EL (cell line): ENCODE measurements around the gene FOXP3.

Experiments used
- DNase-seq: peaks from one replicate; pipeline ENCODE4 v3.0.0-alpha.2; 2016

Gene FOXP3

GRCh38 chrX:49212861-49213260 is 51.6 kb downstream of the FOXP3 start:
- DNase-seq, result no peak

DNA sequence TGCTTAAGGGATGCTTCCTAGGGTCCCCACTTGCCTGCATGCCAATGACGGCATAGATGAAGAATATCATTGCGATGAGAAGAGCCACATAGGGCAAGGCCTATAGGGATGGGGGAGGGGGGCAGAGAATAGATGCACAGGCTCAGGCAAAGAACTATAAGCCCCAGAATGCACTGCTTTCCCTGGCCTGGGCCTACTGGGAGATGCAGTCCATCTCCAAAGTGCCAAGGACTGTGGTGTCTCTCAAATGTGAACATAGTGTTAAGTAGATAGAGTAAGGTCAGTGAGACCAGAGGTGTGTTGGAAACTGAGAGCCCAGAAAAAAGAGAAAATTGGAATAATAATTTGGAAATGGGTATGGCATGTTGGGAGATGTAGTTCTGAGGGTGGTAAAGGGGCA is 52.3 kb downstream of the FOXP3 start:
- DNase-seq, result no peak

- DNase-seq, result no peak
Observed at GRCh38 chrX:49211074-49211473, 53.4 kb downstream of the FOXP3 start.

GRCh38 chrX:49210406-49210805 is 54.1 kb downstream of the FOXP3 start:
- no peak for DNase-seq

DNA sequence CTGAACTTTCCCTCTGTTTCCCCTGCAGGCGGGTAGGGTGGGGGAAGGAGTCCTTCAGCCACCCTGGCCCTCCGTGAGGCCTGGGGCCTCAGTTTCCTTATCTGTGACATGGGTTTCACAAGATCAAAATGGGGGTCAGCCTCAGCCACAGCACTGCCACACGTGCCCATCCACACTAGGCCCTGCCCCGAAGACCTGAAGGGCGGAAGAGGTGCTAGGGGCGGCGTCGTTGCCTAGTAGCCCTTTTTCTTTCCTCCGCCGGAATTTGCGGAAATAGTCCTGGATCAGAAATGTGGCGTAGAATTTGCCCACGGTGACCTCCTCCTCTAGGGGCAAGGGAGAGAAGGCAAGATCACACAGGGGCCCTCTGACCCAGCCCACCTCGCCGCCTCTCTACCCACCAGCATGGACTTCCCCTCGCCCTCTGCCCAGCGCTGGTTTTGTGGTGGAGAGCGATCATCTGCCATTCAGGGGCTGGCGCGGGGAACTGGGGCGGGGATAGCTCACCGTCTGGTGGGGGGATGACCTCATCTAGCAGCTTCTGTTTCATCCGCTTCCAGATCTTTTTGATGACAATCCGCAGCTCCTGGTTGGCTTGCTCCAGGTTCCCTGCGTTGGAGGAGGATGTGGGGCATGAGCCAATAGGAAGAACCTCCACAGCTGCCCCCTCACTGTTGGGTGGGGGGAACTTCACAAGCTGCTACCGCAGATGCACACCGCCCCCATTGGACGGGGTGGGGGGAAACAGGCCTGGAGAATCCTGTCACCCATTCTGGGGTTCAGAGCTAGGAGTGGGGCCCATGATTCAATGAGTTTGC is 54.9 kb downstream of the FOXP3 start:
- no peak for DNase-seq

DNA sequence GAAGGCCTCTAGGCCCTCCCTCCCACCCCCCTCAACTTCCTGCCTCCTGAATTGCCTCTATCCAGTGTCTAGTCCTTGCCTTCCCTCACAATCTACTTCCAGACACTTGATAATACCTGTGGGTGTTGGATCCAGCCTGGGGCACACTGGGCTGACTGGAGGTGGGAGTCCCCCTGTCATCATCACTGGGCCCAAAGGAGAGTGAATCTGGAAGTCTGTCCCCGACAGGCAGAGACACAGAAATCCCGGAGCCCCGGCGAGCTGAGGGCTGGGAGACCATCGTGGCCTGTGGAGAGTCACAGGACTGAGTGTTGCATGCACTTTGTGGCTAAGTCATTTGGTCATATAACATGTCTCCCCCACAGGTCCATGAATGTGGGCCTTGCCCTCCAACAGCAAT is 56.1 kb downstream of the FOXP3 start:
- DNase-seq, result no peak

DNA sequence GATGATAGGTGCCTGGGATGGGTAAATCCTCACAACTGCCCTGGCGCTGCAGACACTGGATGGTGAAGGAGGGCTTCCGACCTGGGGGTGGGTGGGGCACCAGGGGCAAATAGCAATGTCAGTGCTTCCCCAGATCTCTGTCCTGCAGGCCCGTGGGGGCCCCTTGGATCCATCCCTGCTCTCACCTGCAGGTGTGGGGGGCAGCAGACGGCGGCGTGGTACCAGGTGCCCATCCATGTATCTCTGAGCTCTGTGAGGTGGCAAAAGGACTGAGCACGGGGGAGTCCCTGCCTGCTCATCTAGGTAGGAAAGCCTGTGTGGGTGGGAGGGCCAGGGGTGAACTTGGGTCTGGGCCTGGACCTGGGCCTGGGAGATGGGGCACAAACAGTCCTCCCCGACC is 58.0 kb downstream of the FOXP3 start:
- DNase-seq, result no peak

DNA sequence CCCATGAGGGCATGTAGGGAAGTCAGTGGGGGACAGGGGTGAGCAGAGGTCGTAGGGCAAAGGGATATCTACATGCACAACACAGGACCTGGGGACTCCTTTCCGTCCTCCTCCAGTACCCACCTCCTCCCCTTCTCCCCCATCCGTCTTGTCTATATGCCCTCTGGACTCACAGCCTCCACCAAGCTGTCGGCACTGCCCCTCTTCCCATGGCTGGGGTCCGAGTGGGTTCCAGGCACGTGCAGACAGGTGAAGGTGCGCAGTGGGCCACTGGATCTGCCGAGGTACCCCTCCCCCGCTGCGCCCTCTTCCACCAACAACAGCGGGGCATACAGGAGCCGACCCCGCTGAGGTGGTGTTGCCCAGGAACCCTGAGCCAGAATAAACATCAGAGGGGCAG is 59.1 kb downstream of the FOXP3 start:
- no peak for DNase-seq

DNA sequence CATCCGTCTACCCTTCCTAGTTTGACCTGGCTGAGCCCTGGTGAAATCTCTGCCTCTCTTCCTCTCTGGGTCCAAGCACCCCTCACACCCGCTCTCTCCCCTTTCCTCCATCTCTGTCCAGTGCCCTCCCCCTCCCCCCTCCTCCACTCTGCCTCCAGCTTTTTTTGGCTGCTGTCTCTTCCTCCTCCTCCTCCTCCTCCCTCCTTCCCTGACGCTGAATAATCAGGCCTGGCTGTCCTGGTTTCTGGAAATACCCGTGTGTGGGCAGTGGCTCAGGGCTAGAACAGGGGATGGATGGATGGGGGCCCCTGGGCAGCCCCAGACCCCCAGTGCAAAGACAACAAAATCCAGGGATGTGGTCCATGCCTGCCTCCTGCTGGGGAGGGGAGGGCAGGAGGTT is 59.8 kb downstream of the FOXP3 start:
- DNase-seq, result no peak

DNA sequence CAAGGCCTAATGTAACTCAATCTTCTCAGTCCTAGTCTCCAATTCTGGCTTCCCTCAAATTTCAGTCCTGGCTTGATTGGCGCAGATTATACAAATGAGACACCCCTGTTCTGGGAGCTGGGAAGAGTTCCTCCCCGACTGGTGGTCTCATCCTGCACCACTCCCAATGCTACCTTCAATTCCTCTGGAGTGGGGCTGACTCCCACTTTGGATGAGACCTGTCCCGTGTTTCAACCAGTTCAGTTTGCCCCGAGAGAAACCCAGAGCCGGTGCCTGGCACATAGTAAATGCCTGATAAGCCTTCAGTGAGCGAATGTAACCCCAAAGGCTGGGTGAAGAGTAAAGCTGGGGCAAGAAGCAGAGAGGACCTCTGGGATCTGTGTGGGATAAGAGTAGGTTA is 60.5 kb downstream of the FOXP3 start:
- DNase-seq, result no peak

DNA sequence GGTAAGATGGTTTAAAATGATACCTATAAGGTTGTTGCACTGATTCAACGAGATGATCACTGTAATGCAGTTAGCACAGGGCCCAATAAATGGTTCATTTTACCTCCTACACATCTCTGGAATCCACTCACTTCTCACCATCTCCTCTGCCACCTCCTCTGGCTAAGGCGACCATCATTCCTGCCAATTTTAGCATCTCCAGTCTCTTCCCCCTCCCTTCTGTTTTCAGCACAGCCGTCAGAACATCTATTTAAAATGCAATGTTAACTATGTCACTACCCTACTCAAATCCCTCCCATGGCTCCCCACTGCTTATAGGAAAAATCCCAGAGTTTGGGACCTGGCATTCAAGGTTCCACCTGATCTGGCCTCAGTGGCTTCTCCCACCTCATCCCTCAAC is 61.0 kb downstream of the FOXP3 start:
- DNase-seq, result no peak

DNA sequence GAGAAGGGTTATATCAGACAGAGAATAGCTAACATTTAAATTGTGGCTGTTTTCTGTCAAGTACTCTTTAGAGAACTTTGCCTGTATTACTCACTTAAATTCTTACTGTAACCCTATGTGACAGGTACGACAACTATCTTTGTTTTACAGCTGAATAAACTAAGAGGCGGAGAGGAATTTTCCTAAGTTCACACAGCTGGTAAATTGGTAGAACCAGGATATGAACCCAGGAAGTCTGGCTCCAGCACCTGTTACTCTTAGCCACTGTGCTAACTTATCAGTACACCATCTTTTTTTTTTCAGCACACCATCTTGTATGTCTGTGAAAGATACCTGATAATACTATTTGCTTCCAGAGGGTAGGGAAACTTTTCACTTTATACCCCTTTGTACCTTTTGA is 62.5 kb downstream of the FOXP3 start:
- no peak for DNase-seq
